Ecto neural progenitor cell (in vitro differentiated cells): Measurements from ENCODE around the gene PIGZ.

ENCODE experiments used
- DNase-seq: peaks from one replicate; pipeline ENCODE4 v3.0.0-alpha.2; 2018; ENCODE audit warnings: low spot score

The PIGZ gene

DNA sequence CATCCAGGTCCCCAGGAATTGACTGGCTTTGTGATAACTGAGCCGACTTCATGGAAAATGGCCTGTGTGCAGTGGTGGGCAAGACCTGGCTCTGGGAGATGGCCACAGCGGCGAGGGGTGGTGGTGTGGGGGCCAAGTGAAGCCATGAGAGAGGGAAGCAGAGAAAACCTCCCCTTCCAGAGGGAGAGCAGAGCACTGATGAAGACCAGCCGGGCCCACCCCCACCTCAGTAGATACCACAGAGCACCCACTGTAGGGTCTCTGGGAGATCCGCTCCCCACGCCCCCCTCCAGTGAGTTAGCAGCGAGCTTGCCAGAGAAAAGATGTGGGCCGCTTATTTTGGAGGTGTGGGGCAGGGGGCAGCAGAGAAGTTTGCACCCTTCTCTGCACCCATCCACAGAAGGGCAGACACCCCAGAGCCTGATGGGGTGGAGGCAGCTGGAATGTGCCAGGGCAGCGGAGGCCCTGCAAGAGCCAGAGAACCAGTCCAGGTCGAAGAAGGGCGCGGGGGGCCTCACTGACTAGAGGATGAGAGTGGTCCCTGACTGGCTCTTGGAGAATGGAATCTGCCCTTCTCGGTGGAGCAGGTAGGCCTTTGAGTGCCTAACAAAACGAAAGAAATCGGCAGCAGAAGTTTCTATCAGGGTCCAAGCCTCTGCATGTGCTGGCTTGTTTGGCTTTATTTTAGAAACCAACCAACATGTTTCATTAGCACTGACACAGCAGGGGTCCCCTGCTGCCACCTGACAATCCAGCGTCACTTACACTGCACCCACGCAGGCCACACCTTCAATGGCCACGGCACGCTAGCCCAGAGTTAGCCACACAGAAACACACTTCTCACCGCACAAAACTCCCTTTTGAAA, 32.7 kb upstream of the PIGZ start:
- no peak for DNase-seq

DNA sequence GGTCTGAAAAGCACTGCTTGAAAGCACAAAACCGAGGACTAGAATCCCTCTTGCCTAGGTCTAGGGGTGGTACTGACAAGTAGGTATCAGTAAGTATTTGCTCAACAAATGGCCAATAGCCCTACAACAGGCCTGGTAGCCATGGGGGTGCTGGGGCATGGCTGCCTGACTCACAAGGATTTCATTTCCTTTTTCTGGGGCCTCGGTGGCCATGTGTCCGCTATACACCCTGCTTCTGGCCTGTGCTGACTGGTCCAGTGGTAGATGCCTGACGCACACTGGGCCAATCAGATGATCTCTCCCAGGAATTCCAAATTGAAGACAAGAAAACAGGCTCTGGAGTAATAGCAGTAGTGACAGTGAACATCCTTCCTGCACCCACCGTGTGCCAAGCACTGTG, 31.6 kb upstream of the PIGZ start:
- DNase-seq = no peak

DNA sequence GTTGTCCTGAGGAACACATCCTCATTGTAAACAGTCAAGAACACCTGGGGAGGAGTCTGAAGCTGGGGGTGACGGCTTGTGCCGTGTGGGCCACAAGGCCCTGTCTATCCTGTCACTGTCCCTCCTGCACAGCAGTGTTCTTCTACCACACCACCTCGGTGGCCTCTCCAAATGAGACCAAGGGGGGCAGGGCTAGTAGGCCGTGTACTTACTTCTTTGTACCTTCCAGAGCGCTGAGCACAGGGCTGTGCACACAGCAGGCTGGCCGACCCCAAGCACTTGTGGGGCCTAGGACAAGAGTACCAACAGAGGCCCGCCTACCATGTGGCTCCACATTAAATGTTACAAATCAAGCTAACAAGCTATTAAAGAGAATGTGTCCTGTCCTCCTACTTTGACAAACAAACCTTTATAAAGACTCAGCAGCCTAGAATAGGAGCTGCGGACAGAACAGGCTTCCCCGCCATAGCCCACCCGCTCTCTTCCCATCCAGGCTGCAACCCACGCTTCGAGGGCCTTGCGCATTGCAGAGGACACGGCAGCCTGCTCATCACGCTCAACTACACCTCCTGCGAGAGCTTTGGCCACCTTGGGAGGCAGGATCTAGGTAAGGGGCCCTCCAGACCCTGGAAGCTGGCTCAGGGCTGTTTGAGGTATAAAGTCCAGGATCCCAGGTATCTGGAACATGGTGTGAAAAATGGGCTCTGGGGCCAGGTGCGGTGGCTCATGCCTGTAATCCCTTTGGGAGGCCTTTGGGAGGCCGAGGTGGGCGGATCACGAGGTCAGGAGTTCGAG, 30.5 kb upstream of the PIGZ start:
- no peak for DNase-seq

DNA sequence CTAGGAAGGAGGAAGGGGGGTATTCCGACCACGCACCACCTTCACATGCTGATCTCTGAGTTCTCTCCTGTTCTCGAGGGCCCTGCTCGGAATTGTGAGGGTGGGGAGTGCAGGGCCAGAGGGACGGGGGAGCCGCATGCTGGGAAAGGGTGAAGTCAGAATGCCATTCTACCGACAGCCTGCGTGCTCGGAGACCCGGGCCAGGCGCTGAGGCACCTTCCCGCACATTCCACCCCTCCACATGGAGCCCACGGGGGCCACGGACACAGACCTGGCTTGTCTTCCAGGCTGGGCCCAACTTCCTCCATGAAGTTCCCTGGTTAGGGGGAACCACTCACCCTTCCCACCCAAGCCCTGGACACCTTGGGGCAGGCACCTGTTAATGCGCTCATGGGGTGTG, 28.7 kb upstream of the PIGZ start:
- DNase-seq = no peak

DNA sequence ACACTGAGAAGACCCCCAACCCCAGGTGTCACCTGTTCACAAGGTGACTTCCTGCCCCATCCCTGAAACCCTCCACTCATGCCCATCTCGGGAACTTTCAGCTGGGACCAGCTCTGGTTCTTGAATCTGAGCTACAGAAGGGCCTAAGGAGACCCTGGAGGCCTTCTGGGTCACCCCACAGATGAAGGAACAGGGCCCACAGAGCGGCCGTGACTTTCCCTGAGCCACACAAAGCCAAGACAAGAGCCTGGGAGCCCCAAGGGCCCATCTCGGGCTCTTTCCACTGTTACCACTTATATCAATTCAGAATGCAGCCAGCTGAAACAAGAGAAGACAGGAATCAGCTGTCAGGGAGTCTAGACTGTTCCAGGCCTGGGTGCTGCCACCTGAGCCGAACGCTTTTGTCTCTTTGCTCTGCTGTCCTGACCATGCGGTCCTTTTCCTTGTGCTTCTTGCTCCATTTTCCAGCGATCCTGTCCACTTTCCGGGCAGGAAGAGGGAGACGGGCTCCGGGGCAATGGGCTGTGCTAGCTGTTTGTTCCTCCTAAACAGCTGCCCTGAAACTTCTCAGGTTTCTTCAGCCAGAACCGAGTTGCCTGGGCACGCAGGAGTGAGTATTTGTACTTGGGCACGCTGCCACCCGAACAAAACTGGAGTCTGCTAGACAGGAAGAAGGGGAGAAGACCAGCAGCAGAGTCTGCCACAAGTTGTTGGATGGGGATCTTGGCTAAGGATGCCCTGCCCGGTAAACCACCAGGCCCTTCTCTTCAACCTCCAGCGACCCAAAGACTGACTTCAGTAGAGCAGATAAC, 28.0 kb upstream of the PIGZ start:
- DNase-seq = no peak

DNA sequence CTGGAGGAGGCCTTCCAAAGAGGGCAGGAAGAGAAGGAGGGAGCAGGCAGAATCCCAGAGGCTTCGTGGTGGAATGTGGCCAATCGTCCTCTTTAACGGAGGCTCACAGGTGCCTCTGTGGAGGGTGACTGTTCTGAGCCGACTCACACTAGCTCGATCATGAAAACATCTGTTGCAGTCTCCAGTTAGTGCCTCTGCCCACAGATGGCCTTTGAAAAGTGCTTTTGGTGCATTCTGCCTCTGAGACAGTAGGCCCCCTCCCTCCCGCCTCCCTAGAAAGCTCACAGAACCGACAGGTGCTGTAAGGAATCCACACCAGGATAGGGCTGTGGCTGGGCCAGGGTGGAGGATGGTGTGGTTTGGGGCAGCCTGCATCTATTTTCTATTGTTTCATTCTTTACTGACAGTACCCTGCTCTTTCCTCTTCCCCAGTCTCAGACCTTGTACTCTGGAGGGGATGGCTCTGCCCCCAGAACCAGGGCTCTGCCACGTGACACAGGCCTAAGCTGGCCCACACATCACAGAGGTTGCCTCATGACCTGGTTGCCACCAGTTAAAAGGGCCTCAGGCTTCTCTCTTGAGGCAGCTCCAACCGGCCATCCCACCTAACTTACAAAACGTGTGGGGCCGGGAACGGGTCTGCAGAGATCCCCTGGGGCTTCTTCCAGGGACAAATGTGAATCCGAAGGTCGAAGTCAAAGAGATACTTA, 27.2 kb upstream of the PIGZ start:
- no peak for DNase-seq

DNA sequence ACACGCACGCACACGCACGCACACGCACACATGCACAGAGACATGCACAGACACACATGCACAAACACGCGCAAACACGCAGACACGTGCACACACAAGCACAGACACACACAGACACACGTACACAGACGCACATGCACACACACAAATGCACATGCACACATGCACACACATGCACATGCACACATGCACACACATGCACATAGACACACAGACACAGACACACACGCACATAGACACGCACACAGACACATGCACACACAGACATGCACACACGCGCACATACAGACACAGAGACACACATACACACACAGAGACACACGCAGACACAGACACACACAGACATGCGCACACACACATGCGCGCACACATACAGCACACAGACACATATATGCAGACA, 26.4 kb upstream of the PIGZ start:
- no peak for DNase-seq

DNA sequence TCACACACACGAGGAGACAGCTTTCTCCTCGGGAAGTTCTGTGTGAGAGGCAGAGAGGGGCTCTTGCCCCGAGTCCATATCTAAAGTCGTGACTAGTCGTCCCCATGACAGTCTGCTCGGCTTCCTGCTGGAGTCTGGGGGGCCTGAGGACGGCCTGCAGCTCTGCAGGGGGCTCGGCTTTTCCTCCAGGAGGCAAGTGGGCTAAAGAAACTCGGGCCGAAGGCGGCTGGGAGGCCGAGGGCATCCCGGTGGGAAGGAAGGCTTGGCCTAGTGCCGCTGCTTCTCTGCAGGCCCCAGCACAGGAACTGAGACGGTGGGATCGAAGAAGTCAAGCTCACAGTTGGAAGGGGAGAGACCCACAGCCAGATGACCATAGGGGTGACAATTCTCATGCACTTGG, 25.4 kb upstream of the PIGZ start:
- DNase-seq = no peak

DNA sequence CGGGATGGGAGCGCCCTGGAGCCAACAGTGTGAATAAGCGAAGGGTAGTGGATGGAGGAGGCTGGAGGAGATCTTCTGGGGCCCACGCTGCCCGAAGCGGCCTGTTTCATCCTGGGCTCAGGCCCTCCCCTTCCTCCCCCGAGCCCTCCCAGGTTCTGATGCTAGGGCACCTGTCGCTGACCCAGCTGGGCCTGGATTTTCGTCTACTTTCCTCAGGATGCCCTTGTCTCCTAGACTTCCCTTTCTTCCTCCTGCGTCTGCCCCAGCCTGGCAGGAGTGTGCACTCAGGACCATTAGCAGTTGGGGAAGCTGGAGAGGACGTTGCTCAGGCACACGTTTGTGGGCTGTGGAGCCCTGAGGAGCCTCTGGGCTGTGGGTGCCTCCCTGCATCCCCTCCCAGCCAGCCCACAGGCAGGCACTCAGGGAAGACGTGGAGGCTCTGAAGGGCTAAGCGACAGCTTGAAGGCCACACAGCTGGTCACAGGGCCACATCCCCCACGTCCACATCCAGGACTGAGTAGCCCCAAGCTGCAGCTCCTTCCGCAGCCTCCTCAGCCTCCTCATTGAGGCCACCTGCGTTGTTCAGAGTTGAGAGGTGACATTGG, 23.9 kb upstream of the PIGZ start:
- no peak for DNase-seq

DNA sequence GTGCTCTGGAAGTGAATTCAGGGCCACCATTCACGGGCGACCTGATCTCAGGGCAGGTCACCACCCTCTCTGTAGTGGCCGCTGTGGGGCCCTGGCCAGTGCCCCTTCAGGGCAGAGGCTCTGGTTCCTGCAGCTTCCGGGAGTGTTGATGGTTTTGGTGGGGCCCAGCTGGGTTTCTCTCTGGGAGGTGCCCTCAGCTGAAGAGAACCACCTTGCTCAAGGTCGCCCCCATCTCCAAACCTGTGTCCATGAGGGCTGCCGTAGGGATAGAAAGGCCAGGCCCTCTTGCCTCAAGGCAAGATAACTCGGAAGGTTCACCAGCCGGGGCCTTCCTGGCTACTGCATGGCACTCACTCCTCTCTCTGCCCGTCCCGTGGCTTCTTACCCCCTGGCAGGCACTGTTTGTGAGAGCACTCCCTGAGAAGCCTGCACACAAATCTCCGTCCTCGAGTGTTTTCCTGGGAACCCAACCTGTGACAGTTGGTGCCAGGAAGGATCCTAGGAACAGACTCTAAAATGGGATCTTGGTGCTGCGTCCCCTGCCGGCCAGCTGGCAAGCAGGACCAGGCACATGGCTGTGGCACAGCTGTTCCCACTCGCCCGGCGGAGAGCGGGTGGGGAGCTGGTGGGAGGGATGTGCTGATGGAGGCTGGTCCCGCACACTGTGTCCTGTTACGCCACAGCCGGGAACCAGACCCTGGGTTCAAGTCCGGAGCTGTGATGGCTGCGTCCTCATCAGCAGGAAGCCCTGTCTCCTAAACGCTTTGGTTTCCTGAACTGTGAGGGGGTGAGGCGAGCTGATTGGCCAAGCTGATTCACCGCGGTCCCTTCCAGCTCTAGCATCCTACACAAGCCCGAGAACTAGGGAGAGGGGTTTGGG, 23.2 kb upstream of the PIGZ start:
- DNase-seq = no peak

DNA sequence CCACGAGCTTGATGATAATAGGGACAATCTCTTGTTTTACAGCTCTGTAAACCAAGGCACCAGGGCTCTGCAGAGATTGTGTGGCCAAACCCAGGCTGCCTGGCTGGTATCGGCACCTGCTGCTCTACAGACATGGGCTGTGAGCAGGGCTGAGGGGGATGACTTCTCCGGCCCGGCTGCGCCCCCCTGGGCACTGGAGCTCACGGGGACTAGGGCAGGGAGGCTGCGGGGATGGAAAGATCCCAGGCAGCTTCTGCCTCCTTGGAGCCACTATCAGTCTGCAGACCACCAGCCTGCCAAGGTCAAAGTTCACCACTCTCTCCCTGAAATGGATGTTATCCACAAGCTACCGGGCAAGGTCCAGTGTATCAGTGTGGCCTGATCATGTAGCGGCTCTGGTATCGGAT, 22.0 kb upstream of the PIGZ start:
- DNase-seq = no peak

DNA sequence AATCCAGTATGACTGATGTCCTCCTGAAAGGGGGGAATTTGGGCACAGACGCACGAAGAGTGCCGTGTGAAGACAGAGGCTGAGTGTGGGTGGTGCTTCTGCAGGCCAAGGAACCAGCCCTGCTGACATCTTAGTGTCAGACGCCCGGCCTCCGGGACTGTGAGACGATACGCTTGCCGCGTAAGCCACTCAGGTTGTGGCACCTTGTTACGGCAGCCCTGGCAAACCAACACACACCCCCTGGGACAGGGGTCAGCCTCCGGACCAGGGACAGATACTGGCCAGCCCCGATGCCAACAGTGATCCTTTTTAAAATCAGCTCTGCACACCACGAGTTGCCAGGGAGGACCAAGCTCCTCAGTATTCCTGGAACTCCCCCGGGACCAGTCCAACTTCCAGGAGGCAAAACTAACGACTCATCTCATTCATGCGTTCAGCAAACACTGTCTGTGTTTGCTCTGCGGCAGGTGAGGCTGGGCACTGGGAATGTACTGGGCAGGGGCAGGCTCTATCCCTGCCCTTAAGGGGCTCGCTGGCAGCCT, 21.2 kb upstream of the PIGZ start:
- no peak for DNase-seq

DNA sequence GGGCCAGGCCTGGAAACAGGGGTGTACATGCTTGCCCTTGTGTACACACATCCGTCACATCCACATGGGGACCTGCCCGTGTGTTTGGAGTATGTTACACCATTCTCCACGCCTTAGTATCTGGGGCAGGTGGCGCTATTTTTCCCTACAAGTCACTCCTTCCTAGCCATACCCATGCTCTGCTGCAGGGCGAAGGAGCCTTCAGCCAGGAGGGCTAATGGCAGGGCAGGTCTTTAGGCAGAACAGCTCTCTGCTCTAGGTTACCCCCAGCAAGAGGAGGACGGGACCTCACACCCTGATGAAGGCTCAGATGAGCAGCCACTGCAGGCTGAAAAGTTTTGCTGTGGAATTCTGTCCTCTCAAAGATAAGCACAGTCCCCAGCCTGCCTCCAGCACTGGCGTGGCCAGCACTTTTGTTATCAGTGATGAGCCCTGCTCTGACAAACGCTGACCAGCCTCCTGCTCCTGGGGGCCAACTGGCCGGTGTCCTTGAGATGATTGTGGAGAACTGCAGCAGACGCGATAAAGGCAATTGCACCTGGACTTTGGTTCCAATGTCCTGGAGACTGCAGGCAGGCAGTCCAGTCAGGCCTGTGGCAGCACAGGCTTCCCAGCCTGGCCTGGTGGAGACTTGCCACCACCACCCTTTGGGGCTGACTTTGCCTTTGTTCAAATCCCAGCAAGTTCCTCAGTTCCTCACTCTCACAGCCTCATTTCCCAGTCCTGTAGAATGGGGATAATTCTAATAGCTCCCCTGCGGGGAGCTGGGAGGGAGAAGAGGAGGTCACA, 19.8 kb upstream of the PIGZ start:
- DNase-seq = peak; percentile 60

DNA sequence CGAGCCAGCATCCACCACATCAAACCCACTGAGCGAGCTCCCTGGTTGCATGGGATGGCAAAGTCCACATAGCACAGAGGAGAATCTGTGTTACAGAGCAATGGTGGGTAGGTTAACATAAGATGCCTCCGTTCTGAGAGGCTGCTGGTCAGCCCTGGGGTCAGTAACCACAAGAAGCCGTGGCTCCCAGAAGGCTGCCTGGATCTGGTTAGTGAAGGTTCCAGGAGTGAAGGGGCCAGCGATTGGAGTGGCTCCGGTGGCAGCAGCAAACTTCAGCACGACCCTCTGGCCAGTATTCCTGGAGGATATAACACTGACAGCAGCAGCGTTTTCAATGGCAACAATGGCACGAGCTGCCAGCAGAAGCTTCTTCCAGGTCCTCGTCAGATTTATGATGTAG, 18.4 kb upstream of the PIGZ start:
- DNase-seq = no peak

DNA sequence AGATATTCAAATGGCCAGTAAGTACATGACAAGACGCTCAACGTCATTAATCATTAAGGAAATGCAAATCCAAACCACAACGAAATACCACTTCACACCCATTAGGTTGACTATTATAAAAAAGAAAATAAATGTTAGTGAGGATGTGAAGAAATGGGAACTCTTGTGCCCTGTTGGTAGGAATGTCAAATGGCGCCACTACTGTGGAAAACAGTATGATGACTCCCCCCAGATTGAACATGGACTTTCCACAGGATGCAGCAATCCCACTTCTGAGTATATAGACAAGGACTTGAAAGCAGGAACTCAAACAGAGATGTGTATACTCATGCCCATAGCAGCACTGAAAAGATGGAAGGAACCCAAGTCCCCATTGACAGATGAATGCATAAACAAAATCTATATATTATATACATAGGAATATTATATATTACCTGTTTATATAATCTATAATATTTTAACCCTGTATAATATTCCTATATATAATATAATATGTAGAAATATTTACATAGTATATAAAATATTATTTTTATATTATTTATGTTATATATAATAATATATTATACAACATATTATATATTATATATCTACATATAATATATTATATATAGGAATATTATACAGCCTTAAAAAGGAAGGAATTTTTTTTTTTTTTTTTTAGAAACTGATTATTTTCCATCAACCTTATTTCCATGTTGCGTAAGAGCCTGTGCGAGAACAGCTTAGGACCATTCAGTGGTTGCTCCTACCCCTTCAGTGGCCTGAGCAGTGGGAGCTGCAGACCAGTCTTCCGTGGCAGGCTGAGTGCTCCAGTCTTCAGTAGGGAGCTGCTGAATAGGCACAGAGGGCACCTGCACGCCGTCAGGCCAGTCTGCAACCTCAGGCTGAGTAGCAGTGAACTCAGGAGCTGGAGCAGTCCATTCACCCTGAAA, 17.6 kb upstream of the PIGZ start:
- no peak for DNase-seq

DNA sequence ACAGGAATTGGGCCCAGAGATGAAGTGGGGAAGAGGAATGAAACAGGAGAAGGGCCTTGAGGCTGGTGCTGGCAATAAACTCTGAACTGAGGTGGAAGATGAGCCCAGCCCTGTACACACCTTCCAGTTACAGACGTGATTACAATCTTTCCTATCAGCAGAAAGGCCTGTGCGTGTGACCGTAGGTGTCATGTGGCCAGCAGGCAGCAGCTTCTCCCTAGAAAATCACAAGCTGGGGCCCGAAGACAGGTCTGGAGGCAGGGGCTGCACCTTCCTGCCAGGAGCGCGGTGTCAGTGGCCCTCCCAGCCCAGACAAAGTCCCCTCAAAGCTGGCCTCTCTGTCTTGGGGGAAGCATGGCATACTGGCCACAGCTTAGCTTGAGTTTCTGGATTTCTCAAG, 16.7 kb upstream of the PIGZ start:
- no peak for DNase-seq

DNA sequence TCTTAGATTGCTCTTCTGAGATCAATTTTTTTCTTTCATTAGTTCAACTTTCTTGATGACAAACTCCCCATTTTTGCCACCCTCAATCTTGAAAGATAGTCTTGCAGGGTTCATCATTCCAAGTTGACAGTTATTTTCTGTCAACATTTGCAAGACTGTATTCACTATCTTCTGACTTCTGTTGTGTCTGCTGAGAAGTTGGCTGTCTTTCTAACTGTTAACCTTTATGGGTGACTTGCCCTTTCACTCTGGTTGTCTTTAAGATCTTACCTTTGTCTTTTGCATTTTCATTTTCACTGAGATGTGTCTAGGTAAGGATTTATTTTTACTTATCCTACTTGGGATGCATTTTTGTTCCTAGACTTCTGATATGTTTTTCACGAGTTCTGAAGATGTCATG, 14.6 kb upstream of the PIGZ start:
- no peak for DNase-seq

DNA sequence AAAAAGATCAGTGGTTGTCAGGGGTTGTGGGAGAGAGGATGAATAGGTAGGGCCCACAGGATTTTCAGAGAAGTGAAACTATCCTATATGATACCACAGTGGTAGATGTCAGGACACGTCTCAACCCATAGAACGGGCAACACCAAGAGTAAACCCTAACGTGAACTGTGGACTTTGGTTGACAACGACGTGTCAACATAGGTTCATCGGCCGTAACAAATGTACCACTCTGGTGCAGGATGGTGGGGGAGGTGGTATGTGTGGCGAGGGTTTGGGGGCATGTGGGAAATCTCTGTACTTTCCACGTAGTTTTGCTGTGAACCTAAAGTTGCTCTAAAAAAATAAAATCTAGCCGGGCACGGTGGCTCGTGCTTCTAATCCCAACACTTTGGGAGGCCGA, 13.0 kb upstream of the PIGZ start:
- DNase-seq = no peak
